NCI-H1417 treated with DMSO at 0.1 percent for 48 hours (cell line): Measurements from ENCODE around the gene ABCC2.

Experiments
- DNase-seq: peaks from one replicate; lab custom pipeline; 2025; lab: John Stamatoyannopoulos, UW

The ABCC2 gene

DNA sequence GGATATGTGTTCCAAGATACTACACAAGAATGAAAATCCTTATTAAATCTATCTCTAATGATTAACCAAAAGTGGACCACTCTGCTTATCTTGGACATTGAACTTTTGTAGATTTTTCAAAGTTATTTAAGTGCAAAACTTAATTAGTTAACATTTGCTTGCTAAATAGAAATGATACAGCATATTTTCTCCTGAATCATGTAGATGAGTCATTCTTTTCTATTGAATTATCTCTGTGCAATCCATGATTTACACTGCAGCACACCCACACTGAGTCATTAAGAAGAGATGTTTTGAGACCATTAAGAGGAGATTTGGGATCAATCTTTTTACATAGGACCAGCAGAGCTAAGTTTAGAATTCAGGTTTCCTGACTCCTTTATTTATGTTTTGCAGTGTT is 6.6 kb upstream of the ABCC2 start:
- DNase-seq, result no peak

DNA sequence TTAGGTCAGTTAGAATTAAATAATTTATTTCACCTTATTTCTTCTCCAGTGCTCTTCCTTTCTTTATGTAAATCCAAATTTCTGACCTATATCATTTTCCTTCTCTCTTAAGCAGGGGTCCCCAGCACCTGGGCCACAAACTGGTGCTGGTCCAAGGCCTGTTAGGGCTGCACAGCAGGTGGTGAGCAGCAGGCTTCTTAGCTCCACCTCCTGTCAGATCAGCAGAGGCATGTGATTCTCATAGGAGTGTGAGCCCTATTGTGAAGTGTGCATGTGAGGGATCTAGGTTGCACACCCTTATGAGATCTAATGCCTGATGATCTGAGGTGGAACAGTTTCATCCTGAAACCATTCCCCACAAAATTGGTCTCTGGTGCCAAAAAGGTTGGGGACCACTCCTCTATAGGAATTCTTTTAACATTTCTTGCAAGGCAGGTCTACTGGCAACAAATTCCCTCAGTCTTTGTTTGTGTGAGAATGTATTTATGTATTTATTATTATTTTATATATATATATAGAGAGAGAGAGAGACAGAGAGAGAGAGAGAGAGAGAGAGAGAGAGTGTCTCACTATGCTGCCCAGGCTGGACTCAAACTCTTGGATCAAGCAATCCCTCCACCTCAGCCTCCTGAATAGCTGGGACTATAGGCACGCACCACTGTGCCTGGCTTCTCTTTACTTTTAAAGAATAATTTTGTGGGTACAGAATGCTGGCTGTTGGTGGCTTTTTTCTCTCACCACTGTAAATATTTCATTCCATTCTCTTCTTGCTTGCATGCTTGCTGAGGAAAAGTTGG is 4.3 kb upstream of the ABCC2 start:
- DNase-seq, result no peak

DNA sequence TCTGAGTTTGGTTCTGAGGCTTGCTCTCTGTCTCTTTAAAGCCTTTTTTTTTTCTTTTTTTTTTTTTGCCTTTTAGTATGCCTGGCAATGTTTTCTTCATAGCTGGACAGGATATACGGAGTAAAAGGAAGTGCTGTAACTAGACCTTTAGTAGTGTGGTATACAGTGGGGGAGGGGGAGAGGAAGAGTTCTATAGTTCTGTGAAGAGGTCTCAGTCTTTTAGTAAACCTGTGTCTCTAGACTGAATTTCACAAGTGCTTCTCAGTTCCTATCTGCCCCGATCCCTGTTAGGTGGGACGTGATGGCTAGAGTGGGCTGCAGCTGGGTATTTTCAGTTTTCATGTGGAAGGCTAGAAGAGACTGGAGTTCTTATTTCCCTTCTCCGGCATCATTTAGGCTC is 3.1 kb upstream of the ABCC2 start:
- DNase-seq, result no peak

DNA sequence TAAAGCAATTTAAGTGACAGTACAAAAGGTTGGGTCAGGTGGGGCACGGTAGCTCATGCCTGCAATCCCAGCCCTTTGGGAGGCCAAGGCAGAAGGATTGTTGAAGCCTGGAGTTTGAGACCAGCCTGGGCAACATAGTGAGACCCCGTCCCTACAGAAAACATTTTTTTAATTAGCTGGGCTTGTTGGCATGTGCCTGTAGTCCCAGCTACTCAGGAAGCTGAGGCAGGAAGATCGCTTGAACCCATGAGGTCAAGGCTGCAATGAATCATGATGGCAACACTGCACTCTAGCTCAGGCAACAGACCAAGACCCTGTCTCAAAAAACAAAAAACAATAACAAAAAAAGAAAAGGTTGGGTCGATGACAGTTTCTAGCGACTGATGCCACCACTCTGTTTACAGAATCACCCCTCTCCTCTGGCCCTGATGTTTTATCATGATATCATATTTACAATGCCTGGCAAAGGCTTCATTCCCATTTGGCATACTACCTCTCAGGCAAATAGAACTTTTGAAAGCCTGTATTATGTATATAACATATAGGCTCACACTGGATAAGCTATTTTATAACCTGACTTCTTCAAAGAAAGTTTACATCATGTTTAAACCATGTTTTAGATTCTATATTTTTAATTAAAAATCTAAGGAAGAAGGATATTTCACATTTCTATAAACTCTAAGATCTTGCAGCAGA is 558 bp upstream of the ABCC2 start:
- DNase-seq, result no peak

DNA sequence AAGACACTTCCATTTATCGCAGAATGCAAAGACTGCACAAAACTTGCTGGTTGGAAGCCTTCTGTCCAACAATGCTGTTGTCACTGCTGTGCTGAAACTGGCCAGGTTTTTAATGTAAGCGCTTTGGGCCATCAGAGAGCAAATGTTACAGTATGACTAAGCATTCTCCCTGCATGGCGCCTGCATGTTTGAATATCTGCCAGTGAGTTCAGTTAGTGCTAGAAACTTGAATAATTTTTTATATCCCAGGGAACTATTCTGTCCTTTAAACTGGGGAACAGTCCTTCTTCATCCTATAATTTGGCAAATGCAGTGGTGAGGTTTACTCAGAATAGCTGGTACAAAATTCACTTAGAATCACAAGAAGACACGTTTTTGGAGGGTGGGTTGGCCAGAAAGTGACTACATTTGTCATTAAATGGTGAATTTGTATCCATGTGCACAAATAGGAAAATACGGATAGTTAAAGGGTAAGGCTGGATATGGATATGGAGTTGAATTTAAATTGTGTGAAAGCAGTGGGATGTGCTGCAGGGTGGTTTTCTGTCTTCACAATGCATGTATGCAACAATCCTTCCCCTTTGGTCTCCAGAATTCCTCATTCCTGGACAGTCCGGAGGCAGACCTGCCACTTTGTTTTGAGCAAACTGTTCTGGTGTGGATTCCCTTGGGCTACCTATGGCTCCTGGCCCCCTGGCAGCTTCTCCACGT is 1.7 kb downstream of the ABCC2 start:
- DNase-seq, result no peak

DNA sequence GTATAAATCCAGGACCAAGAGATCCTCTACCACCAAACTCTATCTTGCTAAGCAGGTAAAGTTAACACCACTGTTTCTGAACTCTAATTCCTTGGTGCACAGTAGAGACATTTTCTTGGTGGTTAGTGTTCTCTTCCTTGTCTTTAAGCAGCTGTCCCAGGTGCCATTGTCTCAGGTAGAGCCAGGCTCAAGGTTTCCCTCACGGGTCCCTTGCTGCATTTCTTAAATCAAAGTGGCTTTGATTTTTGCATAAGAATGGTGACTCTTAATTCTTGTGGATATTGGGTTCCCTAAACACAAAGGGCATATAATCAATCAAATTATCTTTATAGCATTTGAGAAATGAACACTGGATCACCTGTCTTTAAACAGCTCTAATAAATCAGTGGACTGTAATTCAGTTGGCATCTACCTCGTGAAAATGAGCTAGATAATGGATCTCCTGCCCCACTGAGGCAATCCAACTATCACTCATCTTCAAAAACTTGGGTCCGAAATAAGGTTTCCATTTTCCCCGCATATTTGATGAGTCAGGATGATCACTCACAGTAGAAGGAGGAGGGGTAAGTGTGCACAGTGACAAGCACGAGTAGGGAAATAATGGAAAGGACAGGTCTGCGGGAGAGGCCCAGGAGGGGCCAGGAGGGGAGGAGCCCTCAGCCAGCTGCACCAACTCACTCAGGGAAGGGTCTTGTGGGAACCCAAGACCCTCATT is 2.4 kb downstream of the ABCC2 start:
- no peak for DNase-seq

DNA sequence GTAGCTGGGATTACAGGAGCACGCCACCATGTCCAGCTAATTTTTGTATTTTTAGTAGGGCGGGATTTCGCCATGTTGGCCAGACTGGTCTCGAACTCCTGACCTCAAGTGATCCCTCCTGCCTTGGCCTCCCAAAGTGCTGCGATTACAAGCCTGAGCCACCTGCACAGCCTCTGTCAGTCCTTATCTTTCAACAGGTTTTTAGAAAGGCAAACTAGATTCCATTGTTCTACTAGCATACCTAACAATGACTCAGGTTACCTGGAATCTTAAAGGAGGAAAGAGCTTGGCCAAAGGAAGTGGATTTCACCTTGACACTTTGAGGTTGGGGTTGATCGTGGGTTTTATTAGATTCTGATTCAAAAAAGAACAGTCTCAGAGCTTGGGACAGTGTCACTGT is 3.2 kb downstream of the ABCC2 start:
- DNase-seq, result no peak

DNA sequence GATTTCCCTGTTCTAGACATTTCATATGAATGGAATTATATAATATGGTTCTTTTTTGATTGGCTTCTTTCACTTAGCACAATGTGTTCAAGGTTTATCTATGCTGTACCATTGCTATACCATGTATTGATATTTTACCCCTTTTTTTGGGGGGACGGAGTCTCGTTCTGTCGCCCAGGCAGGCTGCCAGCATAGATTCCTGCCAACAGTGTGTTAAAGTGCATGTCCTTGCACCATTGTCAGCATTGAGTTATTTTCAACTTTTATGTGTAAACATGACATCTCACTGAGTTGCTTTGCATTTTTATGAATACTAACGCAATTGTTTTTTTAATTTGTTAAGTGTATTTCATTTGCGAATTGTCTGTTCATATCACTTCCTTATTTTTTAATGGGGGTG is 4.9 kb downstream of the ABCC2 start:
- no peak for DNase-seq

DNA sequence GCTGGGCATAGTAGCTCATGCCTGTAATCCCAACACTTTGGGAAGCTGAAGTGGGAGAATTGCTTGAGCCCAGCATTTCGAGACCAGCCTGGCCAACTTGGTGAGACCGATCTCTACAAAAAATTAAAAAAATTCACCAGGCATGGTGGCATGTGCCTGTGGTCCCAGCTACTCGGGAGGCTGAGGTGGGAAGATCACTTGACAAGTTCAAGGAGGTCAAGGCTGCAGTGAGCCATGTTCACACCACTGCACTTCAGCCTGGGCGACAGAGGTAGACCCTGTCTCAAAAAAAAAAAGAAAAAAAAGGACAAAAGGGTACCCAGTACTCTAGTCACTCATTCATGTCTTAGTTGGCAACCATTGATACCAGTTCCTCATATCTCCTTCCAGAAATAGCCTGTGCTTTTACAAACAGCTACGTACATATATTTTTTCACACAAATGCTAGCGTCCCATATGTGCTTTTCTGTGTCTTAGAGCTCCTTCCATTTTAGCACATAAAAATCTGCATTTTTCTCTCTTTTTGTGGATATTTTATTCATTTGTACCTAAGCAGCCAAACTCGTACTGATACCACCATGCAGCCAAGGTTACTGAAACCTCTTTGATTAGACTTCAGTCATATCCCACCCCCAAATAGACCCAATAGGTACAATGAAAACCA is 5.5 kb downstream of the ABCC2 start:
- no peak for DNase-seq

DNA sequence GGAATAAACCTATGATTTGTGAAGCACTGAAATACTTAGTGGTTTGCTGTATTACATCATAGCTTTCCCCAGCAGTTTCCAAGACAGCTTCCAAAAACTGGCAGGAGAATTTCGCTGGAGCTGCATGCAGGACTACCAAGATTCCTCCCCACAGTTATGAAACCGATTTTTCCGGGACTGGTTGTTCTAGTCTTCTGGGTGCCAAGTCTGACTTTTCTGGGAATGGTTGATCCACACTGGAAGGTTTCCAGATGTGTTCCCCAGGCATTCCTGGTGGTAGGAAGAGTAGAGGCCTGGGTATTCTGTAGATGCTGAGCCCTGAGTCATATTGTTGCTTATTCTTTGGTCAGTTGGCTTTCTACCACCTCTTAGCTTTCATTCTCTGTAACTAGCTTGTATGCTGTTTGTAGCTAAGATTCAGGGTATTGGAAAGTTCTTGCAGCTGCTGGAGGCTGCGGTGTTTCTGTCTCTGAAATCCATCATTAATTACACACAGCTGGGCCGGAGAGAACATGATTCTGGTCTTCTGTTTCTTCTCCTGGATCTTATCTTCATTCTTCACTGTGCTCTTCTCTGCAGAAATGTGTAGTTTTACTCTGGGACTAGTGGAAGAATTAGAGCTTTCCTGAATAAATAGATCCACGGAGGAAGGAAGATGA is 6.3 kb downstream of the ABCC2 start:
- no peak for DNase-seq

DNA sequence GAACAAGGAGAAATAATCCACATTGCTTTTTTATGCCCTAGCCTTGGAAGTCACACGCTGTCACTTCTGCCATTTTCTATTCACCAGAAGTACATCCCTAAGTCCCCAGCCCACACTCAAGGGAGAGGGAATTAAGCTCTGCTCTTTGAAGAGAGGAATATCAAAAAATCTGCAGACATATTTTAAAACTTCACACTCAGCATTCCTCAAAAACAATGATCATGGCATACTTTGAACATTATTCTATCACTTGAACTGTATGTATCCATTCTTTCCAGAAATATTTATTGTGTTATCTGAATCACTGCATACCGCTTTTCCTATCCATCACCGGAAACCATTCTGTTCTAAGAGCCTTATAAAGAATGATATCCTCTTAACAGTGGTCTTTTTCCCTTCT is 9.4 kb downstream of the ABCC2 start:
- no peak for DNase-seq

DNA sequence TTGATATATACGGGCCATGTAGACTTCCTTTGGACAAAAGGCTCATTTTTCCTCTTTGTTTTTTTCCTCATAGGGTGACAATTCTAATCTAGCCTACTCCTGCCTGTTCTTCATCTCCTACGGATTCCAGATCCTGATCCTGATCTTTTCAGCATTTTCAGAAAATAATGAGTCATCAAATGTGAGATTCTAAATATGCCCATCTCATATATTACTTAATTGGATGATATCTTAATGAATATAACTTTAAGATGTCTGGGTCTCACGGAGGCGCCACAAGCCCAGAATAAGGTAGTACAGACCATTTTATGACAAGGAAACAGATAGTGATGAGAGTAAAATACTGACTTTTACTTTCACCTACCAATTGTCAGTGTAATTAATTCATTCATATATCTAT is 11.4 kb downstream of the ABCC2 start:
- no peak for DNase-seq

DNA sequence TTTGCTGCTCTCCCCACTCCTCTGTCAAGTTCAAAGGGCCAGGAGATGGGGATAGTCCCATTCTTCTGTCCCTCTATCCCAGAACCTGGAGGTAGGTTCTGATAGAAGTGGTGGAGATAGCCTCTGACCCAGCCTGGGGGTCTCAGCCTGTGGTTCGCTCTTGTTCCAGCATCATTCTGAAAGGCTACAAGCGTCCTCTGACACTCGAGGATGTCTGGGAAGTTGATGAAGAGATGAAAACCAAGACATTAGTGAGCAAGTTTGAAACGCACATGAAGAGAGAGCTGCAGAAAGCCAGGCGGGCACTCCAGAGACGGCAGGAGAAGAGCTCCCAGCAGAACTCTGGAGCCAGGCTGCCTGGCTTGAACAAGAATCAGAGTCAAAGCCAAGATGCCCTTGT is 14.5 kb downstream of the ABCC2 start:
- no peak for DNase-seq

DNA sequence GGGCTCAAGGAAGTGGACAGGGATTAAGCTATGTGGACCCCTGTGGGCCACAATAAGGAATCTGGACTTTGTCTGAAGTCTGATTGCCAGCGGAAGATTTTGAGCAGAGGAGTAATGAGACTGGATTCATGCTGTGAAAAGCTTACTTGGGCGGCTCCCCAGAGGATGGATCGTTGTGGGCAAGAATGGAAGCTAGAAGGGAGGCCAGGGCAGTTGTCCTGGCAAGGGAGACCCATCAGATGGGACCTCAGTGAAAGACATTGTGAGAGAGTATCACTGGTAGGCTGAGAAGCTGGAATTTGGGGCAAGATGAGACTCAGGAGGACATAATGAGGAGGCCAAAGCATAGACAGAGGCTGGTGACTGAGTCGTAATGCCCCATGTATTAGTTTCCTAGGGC is 15.6 kb downstream of the ABCC2 start:
- no peak for DNase-seq

DNA sequence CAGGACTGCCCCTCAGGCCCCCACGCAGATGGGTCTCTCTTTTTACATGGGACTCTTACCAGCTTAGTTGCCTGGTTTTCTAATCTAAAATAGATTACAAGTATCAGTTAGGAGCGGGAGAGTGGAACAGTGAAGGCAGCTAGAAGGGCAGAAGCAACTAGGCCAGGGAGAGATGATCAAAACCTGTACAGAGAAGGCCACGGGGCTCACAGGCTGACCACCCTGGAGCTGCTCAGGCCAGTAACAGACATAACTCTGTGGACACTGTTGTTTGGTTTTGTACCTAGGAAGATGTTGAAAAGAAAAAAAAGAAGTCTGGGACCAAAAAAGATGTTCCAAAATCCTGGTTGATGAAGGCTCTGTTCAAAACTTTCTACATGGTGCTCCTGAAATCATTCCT is 16.5 kb downstream of the ABCC2 start:
- DNase-seq, result no peak

DNA sequence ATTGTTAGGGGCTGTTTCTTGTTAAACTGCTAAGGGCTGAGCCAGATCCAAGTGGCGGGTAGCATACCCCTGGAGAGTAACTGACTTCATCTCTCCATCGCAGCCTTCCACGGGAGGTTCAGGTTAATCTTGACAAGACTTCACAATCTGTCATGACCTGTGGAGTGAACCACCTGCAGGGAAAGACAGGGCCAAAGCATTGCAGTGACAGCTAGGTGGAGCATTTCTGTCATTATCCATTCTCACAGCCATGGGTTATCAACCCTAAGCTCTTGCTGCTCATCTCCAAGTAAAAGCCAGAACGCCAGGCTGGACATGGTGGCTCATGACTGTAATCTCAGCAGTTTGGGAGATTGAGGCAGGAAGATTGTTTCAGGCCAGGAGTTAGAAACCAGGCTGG is 17.2 kb downstream of the ABCC2 start:
- DNase-seq, result no peak

DNA sequence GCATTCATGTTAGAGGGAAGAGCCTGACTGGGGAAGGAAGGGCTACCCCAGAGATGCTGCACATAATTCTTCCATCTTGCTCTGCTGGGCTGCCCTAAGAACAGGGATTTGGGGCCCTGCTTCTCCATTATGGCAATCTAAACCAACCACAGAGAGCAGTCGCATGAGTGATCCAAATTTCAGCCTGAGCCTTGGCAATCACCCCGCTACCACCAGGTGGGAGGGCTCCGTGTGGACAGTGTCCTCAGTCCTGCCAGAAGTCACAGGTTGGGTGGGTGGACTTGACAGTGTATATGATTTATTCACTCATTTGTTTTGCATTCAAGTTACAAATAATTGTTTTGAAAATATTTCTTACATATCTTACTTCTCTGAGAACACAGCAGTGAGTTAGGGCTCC is 22.0 kb downstream of the ABCC2 start:
- no peak for DNase-seq

DNA sequence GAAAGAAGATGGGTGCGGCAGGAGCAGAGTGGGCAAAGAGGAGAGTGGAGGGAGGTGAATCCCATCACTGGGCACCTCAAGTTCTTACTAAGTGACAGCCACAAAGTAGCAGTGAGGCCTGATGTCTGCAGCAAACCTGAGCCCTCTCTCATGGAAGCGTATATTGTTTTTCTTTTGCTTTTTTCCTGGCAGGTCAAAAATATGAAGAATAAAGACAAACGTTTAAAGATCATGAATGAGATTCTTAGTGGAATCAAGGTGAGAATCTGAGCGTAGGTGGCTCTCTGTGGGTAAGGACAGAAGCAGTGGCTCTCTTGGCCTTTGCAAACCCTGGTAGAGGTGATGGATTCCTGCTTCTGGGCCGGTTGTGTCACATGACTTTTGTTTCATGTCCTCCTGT is 22.8 kb downstream of the ABCC2 start:
- DNase-seq, result no peak

DNA sequence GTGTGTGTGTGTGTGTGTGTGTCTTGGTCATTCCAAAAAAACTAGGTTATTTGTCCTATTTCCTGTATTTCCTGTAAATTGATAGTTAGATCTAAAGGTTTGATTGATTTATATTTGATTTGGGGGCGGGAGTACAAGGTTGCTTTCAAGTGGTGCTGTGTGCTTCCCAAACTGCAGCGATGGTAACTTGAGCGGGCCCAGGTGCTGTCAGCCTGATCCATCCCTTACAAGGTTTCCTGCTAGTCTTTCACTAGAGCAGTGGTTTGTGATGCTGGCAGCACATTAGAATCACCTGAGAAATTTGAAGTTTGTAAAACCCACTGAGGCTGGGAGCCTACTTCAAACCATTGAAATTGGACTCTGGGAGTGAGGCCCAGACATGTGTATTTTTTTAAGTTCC is 23.7 kb downstream of the ABCC2 start:
- no peak for DNase-seq

DNA sequence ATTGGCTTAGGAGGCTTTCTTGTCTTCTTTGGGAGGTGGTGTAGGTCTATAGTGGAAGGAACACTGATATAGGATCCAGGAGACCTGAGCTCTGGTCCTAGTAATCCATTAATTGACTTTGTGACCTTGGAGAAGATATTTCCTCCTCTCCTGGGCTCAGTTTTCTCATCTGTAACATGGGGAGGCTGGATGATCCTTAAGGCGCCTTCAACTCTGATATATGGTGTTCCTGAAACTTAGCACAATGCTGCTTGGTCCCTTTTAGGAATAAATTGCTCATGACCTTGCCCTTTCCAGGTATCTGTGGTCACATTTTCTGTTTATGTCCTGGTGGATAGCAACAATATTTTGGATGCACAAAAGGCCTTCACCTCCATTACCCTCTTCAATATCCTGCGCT is 25.3 kb downstream of the ABCC2 start:
- no peak for DNase-seq

DNA sequence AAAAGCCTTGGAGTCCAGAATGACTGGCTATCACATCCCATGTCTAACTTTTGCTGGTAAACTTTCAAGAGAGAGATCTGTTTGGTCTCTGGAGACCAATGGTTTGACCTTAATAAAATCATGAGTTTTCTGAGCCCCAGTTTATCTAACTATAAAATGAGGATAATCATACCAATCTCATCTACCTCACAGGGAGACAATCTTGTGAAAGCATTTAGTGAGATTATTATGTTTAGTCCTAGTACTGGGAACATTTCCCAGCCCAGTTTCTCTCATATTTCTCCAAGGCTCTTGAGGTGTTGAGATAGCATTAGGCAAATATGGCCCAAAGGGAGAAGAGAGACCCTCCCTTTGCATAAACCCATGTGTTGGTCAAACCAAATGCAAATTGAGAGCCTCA is 25.8 kb downstream of the ABCC2 start:
- DNase-seq, result no peak

DNA sequence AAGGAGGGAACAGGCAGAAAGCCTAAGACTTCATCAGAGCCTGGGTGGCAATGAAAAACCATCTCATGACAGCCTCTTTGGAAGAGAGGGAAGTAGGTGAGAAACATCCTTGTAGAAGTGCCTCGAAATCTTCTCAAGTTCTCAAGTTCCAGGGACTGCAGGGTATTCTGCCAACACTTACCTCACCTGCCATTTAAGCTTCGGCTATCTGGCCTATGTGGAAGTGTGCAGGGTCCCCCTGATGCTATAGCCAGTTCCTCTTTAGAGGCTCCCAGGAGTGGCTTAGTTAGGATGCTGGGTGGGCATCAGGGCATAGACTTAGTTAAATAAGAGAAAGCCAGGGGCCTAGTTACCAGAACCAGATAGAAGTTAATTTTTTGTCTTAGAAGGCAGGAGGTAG is 27.0 kb downstream of the ABCC2 start:
- DNase-seq, result no peak
